Dermis blood vessel endothelial cell (primary cell): ENCODE data around the gene FAM136A. TPM values are rescaled to one million over a fixed set of nuclear protein-coding genes. Genes with fewer than 3 reads are reported as not detected.
A peak's percentile ranks its signal among the peaks of the same experiment; 100 is the strongest.
"Not testable (repeated sequence)": the region's sequence is repeated elsewhere in the genome, so short reads cannot be mapped to it uniquely, and the experiment has no call there.

Source experiments
- DNase-seq: peaks from one replicate; pipeline ENCODE4 v3.0.0; 2010
- total RNA-seq: library from RNA; depleted of rRNA; stranded (reverse); fragments of >200 nt; gene quantifications from 2 replicates; pipeline ENCODE4 v1.2.3, GENCODE V29; 2014

Gene FAM136A
- total RNA-seq, 1 donor from 2014 or later, result 19.2 TPM

- no peak for DNase-seq
These were observed 18.2 kb downstream of the FAM136A start for GRCh38 chr2:70283500-70284191.

- DNase-seq, result no peak
These were observed 19.4 kb downstream of the FAM136A start for GRCh38 chr2:70282439-70282838.

GRCh38 chr2:70280242-70280798, 21.5 kb downstream of the FAM136A start:
- DNase-seq, result no peak

GRCh38 chr2:70270323-70270722, 31.5 kb downstream of the FAM136A start:
- DNase-seq, result peak; percentile 9

- not testable (repeated sequence) for DNase-seq
These were observed 32.2 kb downstream of the FAM136A start for GRCh38 chr2:70269422-70270302.

GRCh38 chr2:70266925-70267324, 34.9 kb downstream of the FAM136A start:
- DNase-seq, result not testable (repeated sequence)

- no peak for DNase-seq
These were observed 40.4 kb downstream of the FAM136A start for GRCh38 chr2:70261501-70261900.

- peak; percentile 28 for DNase-seq
These were observed 43.4 kb downstream of the FAM136A start for GRCh38 chr2:70258532-70258875.

GRCh38 chr2:70255637-70256314, 46.1 kb downstream of the FAM136A start:
- no peak for DNase-seq

- no peak for DNase-seq
These were observed 51.4 kb downstream of the FAM136A start for GRCh38 chr2:70250434-70250833.

GRCh38 chr2:70248181-70248847, 53.6 kb downstream of the FAM136A start, which contains the start of gene TIA1:
Gene TIA1 (minus strand): TSS chr2:70248628. CDS start chr2:70248430, 198 bp downstream.
- DNase-seq, result peak; percentile 99

- DNase-seq, result peak; percentile 44
These were observed 54.3 kb downstream of the FAM136A start for GRCh38 chr2:70247364-70248180.

Other genes with a start within 250 kb of the FAM136A start
- 37.9 and 109 TPM in 2 replicates for gene PCBP1, start 214.6 kb downstream of the FAM136A start, total RNA-seq
- 14.3 and 25.5 TPM in 2 replicates for gene C2orf42, start 111.0 kb downstream of the FAM136A start, total RNA-seq
- 147 and 155 TPM in 2 replicates for gene TIA1, start 53.4 kb downstream of the FAM136A start, total RNA-seq
- gene PCYOX1, start 43.9 kb downstream of the FAM136A start, total RNA-seq, result 36.9 and 44.0 TPM in 2 replicates
- gene SNRPG, start 8.3 kb downstream of the FAM136A start, total RNA-seq, result 162 and 266 TPM in 2 replicates